Fibroblast of the aortic adventitia (primary cell): Measurements from ENCODE around the gene NUAK2. TPM values are rescaled to one million over a fixed set of nuclear protein-coding genes. Genes with fewer than 3 reads are reported as not detected.

Experiments
- DNase-seq: peaks from one replicate; pipeline ENCODE4 v3.0.0-alpha.2; 2010; ENCODE audit warnings: low read depth
- H3K4me3 ChIP-seq: 2 replicates; pipeline ENCODE4 v1.5.1; 2011; ENCODE audit warnings: low read depth, mild to moderate bottlenecking, control low read depth, low read length, moderate library complexity
- total RNA-seq: library from RNA; depleted of rRNA; stranded (reverse); fragments of >200 nt; gene quantifications from 2 replicates; pipeline ENCODE4 v1.2.3, GENCODE V29; 2012; ENCODE audit warnings: low replicate concordance
- TF ChIP-seq, protein P1 (sequence below): IDR thresholded peaks from 2 replicates; pipeline ENCODE4 v1.5.1; 2011; ENCODE audit warnings: mild to moderate bottlenecking, low read length, control low read depth, inconsistent platforms; ENCODE audit not compliant: insufficient read depth

NUAK2 gene
- total RNA-seq, 1 donor = 2.9 TPM

DNA sequence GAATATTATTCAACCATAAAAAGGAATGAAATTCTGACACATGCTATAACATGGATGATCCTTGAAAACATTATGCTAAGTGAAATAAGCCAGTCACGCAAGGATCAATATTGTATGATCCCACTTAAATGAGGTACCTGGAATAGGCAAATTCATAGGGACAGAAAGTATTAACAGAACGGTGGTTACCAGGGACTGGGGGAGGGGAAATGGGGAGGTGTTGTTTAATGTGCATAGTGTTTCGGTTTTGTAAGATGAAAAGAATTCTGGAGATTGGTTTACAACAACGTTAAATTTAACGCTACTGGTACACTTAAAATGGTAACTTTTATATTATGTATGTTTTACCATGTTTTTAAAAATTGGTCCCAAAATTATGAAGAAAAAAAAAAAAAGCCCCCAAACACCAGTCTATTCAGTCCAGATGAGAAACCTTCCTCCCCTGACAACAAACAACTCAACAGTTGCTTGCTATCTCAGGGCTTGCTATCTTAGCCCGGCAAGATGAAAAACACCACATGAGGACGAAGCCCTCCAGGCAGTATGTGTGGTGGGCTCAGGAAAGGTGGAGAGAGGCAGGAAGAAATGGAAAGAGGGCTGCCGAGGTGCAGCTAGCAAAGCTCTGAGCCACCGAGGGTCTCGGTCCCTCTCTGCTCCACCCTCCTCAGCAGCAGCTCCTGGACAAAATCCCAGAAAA lies 8.5 kb downstream of the NUAK2 start:
- DNase-seq = no peak

DNA sequence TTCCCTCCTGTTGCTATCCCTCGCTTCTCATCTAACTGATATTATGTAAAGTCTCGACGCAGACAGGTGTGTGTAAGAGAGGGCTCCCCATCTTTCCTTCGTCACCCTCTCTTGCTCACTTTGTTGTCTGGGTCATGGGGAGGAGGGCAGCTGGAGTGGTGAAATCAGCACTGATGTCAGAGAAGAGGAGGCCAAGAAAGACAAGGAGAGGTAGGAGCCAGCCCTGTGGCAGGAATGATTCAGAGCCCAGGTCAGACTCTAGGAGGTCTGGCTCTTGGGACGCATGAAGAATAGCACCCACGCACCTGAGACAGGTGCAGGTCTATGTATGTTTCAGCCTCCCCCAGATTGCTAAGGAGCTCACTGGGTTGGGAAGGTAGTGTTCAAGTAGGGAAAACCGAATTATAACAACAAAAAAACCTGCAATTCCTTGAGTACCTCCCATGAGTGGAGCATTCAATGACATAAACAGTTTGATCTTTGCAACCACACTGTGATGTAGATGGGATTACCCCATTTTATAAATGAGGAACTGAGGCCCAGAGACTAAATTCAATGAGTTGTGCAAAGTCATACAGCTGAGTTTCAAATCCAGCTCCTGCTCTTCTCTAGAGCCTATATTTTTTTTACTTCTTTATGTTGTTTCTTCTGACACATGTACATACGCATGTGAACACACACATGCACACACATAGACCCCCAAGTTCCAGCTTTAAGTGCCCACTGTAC lies 10.4 kb downstream of the NUAK2 start:
- TF ChIP-seq, protein P1, sequence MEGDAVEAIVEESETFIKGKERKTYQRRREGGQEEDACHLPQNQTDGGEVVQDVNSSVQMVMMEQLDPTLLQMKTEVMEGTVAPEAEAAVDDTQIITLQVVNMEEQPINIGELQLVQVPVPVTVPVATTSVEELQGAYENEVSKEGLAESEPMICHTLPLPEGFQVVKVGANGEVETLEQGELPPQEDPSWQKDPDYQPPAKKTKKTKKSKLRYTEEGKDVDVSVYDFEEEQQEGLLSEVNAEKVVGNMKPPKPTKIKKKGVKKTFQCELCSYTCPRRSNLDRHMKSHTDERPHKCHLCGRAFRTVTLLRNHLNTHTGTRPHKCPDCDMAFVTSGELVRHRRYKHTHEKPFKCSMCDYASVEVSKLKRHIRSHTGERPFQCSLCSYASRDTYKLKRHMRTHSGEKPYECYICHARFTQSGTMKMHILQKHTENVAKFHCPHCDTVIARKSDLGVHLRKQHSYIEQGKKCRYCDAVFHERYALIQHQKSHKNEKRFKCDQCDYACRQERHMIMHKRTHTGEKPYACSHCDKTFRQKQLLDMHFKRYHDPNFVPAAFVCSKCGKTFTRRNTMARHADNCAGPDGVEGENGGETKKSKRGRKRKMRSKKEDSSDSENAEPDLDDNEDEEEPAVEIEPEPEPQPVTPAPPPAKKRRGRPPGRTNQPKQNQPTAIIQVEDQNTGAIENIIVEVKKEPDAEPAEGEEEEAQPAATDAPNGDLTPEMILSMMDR = no peak
- no peak overlapping the region for H3K4me3 ChIP-seq
- no peak for DNase-seq

More for the DNA sequence above, 8.5 kb downstream of the NUAK2 start:
- no peak overlapping the region for H3K4me3 ChIP-seq
- TF ChIP-seq, protein P1 = no peak

DNA sequence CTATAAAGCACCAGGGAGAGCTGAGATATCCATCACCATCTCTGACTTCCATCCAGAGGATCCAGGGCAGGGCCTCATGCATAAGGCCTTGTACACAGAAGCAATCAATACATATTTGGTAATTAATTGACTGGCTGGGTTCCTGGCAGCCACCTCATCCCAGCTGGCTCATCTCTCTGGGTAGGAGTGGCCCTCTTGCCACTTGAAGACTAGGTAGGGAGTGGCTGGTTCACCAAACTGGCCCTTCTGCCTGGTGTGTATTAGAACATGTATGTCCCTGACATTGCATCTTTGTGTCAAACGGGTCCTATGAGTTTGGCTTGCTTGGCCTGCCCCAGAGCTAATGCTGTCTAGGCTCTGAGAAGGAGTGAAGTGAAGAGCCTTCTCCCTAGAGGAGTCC lies 11.8 kb downstream of the NUAK2 start:
- TF ChIP-seq, protein P1 = no peak
- H3K4me3 ChIP-seq = no peak overlapping the region
- DNase-seq = no peak

DNA sequence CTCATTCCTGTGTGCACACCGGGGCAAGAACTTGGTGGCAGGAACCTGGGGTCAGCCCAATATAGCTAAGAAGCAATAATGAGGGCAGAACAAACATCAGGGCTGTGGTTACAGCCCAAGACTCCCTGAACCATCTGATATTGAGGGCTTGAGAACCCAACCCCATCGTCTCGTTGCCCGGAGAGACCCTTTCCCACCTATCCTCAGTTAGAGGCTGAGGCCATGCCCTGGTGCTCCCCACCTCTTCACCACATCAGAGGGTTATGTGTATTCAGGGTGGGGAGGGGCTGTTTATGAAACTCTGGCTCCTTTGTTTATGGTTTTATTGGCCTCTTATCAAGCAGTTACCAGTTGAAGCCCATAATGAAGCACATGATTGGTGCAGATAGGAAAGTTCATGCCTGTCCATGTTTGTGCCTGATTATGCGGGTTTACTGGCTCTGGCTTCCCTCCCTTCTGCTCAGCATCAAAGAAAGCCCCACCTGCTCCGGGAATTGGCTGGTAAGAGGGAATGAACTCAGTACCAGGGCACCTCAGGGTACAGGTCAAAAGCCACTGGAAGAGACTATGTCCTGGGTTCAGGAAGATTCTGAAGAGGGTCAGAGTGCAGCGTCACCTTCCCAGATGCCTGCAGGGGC lies 14.5 kb downstream of the NUAK2 start:
- TF ChIP-seq, protein P1 = no peak
- H3K4me3 ChIP-seq = no peak overlapping the region
- DNase-seq = no peak

DNA sequence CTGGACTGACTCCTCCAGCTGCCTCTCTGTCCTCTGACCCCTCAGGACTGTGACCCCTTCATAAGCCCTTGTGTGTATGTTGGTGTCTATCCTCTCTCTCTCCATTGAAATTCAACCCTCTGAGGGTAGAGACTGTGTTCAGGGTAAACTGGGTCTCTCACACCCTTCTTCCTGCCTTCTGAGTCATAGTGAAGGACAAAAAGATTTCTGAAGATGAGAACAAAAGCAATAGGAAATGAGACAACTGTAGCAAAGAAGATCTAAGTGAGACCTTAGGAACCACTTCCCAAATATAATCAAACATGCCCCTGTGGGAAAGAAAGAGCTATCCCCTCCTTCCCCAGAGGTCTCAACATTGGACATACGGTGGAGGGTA lies 16.9 kb downstream of the NUAK2 start:
- TF ChIP-seq, protein P1 = no peak
- no peak for DNase-seq
- no peak overlapping the region for H3K4me3 ChIP-seq

DNA sequence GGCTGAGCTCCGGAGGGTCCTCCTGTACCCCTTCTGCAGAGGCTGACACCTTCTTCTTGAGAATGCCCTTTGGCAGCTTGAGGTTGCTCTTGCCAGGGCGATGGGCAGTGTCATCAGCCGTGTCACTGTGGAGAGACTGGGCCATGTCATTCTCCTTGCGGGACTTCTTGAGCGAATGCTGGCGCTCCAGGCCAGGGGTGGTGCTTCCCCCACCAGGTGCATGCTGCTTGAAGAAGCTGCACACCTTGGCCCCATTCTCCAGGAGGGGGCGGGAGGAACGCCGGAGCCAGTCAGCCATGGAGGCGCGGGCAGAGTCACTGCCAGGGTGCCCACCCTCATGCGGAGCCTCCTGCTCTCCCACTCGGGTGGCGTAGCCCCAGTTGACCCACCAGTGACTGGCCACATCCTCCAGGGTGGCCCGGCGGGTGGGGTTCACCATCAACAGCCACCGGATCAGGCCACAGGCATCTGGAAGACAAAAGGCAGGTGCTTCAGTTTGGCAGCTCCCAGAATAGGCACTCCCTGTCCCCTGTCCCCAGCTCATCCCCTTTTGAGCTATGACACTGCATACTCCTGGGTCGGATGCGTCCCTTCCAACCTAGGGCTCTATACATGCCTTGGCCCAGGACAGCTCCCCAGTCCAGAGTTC lies 17.4 kb downstream of the NUAK2 start:
- no peak for DNase-seq
- TF ChIP-seq, protein P1 = no peak

More for the DNA sequence above, 17.4 kb downstream of the NUAK2 start:
- no peak overlapping the region for H3K4me3 ChIP-seq
